H9 (cell line): ENCODE results near the gene MYO10. TPM values are rescaled to one million over a fixed set of nuclear protein-coding genes. Genes with fewer than 3 reads are reported as not detected.

ENCODE experiments used
- DNase-seq: peaks from one replicate; pipeline ENCODE4 v3.0.0-alpha.2; 2017
- H2AFZ ChIP-seq: one replicate; pipeline ENCODE4 v1.6.1; 2013; ENCODE audit warnings: mild to moderate bottlenecking, low read length, control low read depth, moderate library complexity
- H2AK5ac ChIP-seq: 2 replicates; pipeline ENCODE4 v1.6.1; 2013; ENCODE audit warnings: low read length, control low read depth, mixed read lengths; ENCODE audit not compliant: insufficient read length
- H2BK120ac ChIP-seq: one replicate; pipeline ENCODE4 v1.6.1; 2013; ENCODE audit warnings: low read depth, mild to moderate bottlenecking, low read length, control low read depth, inconsistent platforms; ENCODE audit not compliant: poor library complexity, severe bottlenecking
- H2BK12ac ChIP-seq: 2 replicates; pipeline ENCODE4 v1.6.1; 2013; ENCODE audit warnings: low read length, control low read depth, mixed read lengths, low read depth; ENCODE audit not compliant: insufficient read length
- H2BK15ac ChIP-seq: 2 replicates; pipeline ENCODE4 v1.6.1; 2013; ENCODE audit warnings: low read depth, low read length, control low read depth
- H2BK20ac ChIP-seq: one replicate; pipeline ENCODE4 v1.6.1; 2013; ENCODE audit warnings: low read depth, mild to moderate bottlenecking, low read length, control low read depth, inconsistent platforms; ENCODE audit not compliant: poor library complexity, severe bottlenecking
- H2BK5ac ChIP-seq: 2 replicates; pipeline ENCODE4 v1.6.1; 2013; ENCODE audit warnings: low read length, control low read depth, mixed read lengths; ENCODE audit not compliant: insufficient read length
- H3K14ac ChIP-seq: 2 replicates; pipeline ENCODE4 v1.6.1; 2013; ENCODE audit warnings: low read length, control low read depth; ENCODE audit not compliant: insufficient read depth
- H3K18ac ChIP-seq: 2 replicates; pipeline ENCODE4 v1.6.1; 2013; ENCODE audit warnings: low read depth, mild to moderate bottlenecking, mixed read lengths, low read length, control low read depth; ENCODE audit not compliant: insufficient read length
- H3K23ac ChIP-seq: 2 replicates; pipeline ENCODE4 v1.6.1; 2013; ENCODE audit warnings: low read length, control low read depth, mixed read lengths, low read depth; ENCODE audit not compliant: insufficient read length
- H3K23me2 ChIP-seq: 2 replicates; pipeline ENCODE4 v1.6.1; 2013; ENCODE audit warnings: low read depth, mild to moderate bottlenecking, mixed read lengths, low read length, control low read depth; ENCODE audit not compliant: insufficient read length, poor library complexity, severe bottlenecking
- H3K27ac ChIP-seq: 2 replicates; pipeline ENCODE4 v1.5.1; 2013; ENCODE audit warnings: low read length, control low read depth, mixed read lengths, low read depth; ENCODE audit not compliant: insufficient read length
- H3K27me3 ChIP-seq: 2 replicates; pipeline ENCODE4 v1.6.1; 2013; ENCODE audit warnings: low read length, control low read depth, inconsistent platforms; ENCODE audit not compliant: insufficient read depth
- H3K4ac ChIP-seq: 2 replicates; pipeline ENCODE4 v1.6.1; 2013; ENCODE audit warnings: low read depth, mild to moderate bottlenecking, control low read depth, inconsistent platforms, low read length, moderate library complexity
- H3K4me1 ChIP-seq: 2 replicates; pipeline ENCODE4 v1.6.1; 2013; ENCODE audit warnings: low read length, control low read depth, inconsistent platforms; ENCODE audit not compliant: insufficient read depth
- H3K4me2 ChIP-seq: 2 replicates; pipeline ENCODE4 v1.6.1; 2013; ENCODE audit warnings: low read length, control low read depth, mixed read lengths; ENCODE audit not compliant: insufficient read length, insufficient read depth
- H3K56ac ChIP-seq: 2 replicates; pipeline ENCODE4 v1.6.1; 2013; ENCODE audit warnings: low read depth, mild to moderate bottlenecking, mixed read lengths, low read length, control low read depth; ENCODE audit not compliant: insufficient read length
- H3K79me1 ChIP-seq: 2 replicates; pipeline ENCODE4 v1.6.1; 2013; ENCODE audit warnings: low read depth, mild to moderate bottlenecking, moderate library complexity, low read length, control low read depth, inconsistent platforms; ENCODE audit not compliant: insufficient read depth, poor library complexity, severe bottlenecking
- H3K79me2 ChIP-seq: 2 replicates; pipeline ENCODE4 v1.6.1; 2013; ENCODE audit warnings: low read length, control low read depth, inconsistent platforms; ENCODE audit not compliant: insufficient read depth
- H3K9ac ChIP-seq: 2 replicates; pipeline ENCODE4 v1.6.1; 2013; ENCODE audit warnings: low read length, control low read depth, mixed read lengths; ENCODE audit not compliant: insufficient read length; ENCODE audit errors: extremely low read depth
- H3K9me3 ChIP-seq: one replicate; pipeline ENCODE4 v1.6.1; 2013; ENCODE audit warnings: low read depth, low read length, inconsistent platforms; ENCODE audit not compliant: control insufficient read depth
- H3T11ph ChIP-seq: one replicate; pipeline ENCODE4 v1.6.1; 2013; ENCODE audit warnings: mild to moderate bottlenecking, low read length, control low read depth, inconsistent platforms
- H4K20me1 ChIP-seq: one replicate; pipeline ENCODE4 v1.6.1; 2013; ENCODE audit not compliant: control insufficient read depth, insufficient read length, insufficient read depth
- H4K5ac ChIP-seq: 2 replicates; pipeline ENCODE4 v1.6.1; 2013; ENCODE audit warnings: low read depth, mild to moderate bottlenecking, mixed read lengths, low read length, control low read depth; ENCODE audit not compliant: insufficient read length
- H4K8ac ChIP-seq: replicated peaks from 2 replicates; pipeline ENCODE4 v1.6.1; 2013; ENCODE audit warnings: low read length, control low read depth, mixed read lengths, low read depth; ENCODE audit not compliant: insufficient read length
- H4K91ac ChIP-seq: 2 replicates; pipeline ENCODE4 v1.6.1; 2013; ENCODE audit warnings: low read depth, mild to moderate bottlenecking, moderate library complexity, mixed read lengths, low read length, control low read depth; ENCODE audit not compliant: insufficient read length
- H3K27ac Mint-ChIP-seq, 3 experiments: 2 replicates in 2 of 3; 3 replicates in 1 of 3; pipeline ENCODE4 v1.8.0; 2020 to 2021; ENCODE audit warnings: mixed read lengths in 3 of 3, mild to moderate bottlenecking in 1 of 3, moderate library complexity in 1 of 3
- H3K27me3 Mint-ChIP-seq: 2 replicates; pipeline ENCODE4 v1.8.0; 2021; ENCODE audit warnings: low read depth, mild to moderate bottlenecking, moderate library complexity, mixed read lengths
- H3K36me3 Mint-ChIP-seq, 3 experiments: 2 replicates in 2 of 3; 3 replicates in 1 of 3; pipeline ENCODE4 v1.8.0; 2020 to 2021; ENCODE audit warnings: low read depth in 3 of 3, mixed read lengths in 3 of 3; ENCODE audit not compliant: insufficient read depth in 1 of 3
- H3K4me1 Mint-ChIP-seq, 2 experiments: 2 replicates each; pipeline ENCODE4 v1.8.0; 2020; ENCODE audit warnings: mixed read lengths in 2 of 2
- H3K4me3 Mint-ChIP-seq, 2 experiments: 2 replicates in 1 of 2; 3 replicates in 1 of 2; pipeline ENCODE4 v1.8.0; 2020 to 2021; ENCODE audit warnings: mild to moderate bottlenecking in 2 of 2, mixed read lengths in 2 of 2, moderate library complexity in 1 of 2
- H3K9me3 Mint-ChIP-seq, 2 experiments: 2 replicates in 1 of 2; 3 replicates in 1 of 2; pipeline ENCODE4 v1.8.0; 2020; ENCODE audit warnings: mild to moderate bottlenecking in 2 of 2, mixed read lengths in 2 of 2, moderate library complexity in 1 of 2
- CTCF ChIP-seq: fragments of 200-600 bp; sonication (generic); conservative IDR thresholded peaks from 3 replicates; pipeline ENCODE4 v1.8.0; 2021; ENCODE audit warnings: antibody characterized with exemption, mild to moderate bottlenecking
- WGBS: extraction: QIAGEN DNeasy Blood & Tissue Kit; methylation state at CpG from one replicate; pipeline ENCODE4 v1.1.7; 2013; ENCODE audit warnings: missing lambda C conversion rate, low lambda C conversion rate, mixed read lengths; ENCODE audit not compliant: insufficient read length; ENCODE audit errors: extremely low coverage; 5-methylcytosine and 5-hydroxymethylcytosine counted together
- total RNA-seq: library from RNA; stranded (reverse); gene quantifications from 2 replicates; pipeline ENCODE4 v1.2.1, GENCODE V29; 2021

Gene MYO10
- total RNA-seq, 1 experiment from 2014 or later: 127 TPM

- Histone ChIP-seq H3K23me2 (peaks cover 13% of the 10 kb centered on the region), H4K8ac (no peak overlapping the region), H3K79me2 (no peaks in the 10 kb centered on the region), H2AK5ac (no peak overlapping the region), H2AFZ (no peak overlapping the region), H2BK5ac (no peak overlapping the region), H3K4me1 (peaks cover 12% of the 10 kb centered on the region; the same call in 1 of the 2 replicates), H4K20me1 (no peaks in the 10 kb centered on the region), H3T11ph (no peak overlapping the region), H2BK15ac (no peak overlapping the region), H4K5ac (no peak overlapping the region), H3K4ac (no peak overlapping the region), H3K14ac (no peak overlapping the region), H3K23ac (no peak overlapping the region), H2BK12ac (no peak overlapping the region), H3K4me2 (peak overlapping the region; percentile 90), H3K27ac (no peak overlapping the region), H3K79me1 (no peaks in the 10 kb centered on the region), H4K91ac (no peak overlapping the region), H3K18ac (no peak overlapping the region), H3K9ac (peak overlapping the region; percentile 4), H2BK20ac (no peak overlapping the region), H2BK120ac (no peak overlapping the region), H3K9me3 (no peaks in the 10 kb centered on the region), H3K27me3 (peaks cover 9% of the 10 kb centered on the region; the same call in 1 of the 2 replicates), H3K56ac (no peak overlapping the region)
- Mint-ChIP-seq H3K36me3 (peaks cover 0 to 4% (median 0%) of the 10 kb centered on the region in 3 experiments; a peak in 1 of 7 replicates), H3K4me1 (peaks cover 7 to 11% of the 10 kb centered on the region in 2 experiments), H3K4me3 (peak overlapping the region; percentile 75 to 91), H3K27ac (no peak overlapping the region), H3K27me3 (peaks cover 28% of the 10 kb centered on the region), H3K9me3 (peaks cover 0 to 2% of the 10 kb centered on the region in 2 experiments; a peak in 1 of 5 replicates)
- peak; percentile 32 for DNase-seq
- WGBS: no CpG with 5 or more reads among the region's 31 CpGs
- no peak for TF ChIP-seq CTCF
Observed at GRCh38 chr5:16615741-16616535, 320.1 kb downstream of the MYO10 start.
